Gastrocnemius medialis (tissue), 4 donors: ENCODE measurements around the gene LARGE1.

Source experiments
- POLR2A ChIP-seq, 2 donors: fragments of 450-650 bp; IDR thresholded peaks; one replicate each; pipeline ENCODE4 v1.6.1; 2017; ENCODE audit warnings: antibody characterized with exemption in 2 of 2, mild to moderate bottlenecking in 2 of 2, moderate library complexity in 2 of 2
- TF ChIP-seq, protein P1 (sequence below), 5 experiments: fragments of 450-650 bp in 3 of 5; fragments of 200-600 bp in 2 of 5; sonication (generic) in 2 of 5; IDR thresholded peaks in 4 of 5; conservative IDR thresholded peaks in 1 of 5; 1 replicate in 4 of 5; 2 replicates in 1 of 5; pipeline ENCODE4 v1.5.1; 2016 to 2019; ENCODE audit warnings: antibody characterized with exemption in 5 of 5, mild to moderate bottlenecking in 3 of 5, moderate library complexity in 3 of 5

DNA sequence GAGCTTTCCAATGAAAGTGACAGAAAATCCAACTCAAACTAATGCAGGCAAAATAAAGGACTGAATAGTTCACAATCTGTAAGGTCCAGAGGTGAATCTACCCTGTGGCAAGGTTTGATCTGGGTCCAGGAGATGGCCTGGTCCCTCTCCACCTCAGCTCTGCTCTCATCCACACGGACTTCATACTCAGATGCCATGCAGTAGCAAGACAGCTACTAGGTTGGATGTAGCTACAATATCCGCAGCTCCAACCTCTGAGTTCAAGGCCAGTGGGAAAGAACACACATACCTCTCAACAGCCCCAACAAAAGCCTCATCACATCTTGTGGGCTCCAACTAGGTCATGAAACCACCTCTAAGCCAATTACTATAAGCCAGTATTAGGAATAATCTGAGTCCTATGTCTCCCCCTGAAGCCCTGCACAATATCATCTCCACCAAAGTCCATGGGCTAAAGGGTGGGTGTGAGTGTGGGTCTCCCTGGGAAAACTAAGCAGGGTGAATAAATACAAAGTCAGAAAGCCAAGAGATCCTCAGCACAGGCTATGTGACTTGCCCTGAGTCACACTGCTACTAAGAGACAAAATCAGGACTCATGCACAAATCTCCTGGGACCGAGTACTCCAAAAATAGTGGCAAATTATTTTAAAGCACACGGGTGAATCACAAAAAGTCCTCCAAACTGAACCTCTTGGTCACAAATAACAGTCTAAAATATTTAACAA, 78.8 kb downstream of the LARGE1 start:
- TF ChIP-seq, protein P1, sequence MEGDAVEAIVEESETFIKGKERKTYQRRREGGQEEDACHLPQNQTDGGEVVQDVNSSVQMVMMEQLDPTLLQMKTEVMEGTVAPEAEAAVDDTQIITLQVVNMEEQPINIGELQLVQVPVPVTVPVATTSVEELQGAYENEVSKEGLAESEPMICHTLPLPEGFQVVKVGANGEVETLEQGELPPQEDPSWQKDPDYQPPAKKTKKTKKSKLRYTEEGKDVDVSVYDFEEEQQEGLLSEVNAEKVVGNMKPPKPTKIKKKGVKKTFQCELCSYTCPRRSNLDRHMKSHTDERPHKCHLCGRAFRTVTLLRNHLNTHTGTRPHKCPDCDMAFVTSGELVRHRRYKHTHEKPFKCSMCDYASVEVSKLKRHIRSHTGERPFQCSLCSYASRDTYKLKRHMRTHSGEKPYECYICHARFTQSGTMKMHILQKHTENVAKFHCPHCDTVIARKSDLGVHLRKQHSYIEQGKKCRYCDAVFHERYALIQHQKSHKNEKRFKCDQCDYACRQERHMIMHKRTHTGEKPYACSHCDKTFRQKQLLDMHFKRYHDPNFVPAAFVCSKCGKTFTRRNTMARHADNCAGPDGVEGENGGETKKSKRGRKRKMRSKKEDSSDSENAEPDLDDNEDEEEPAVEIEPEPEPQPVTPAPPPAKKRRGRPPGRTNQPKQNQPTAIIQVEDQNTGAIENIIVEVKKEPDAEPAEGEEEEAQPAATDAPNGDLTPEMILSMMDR (IDR thresholded peaks at IDR 0.05 in 4 of 5, conservative IDR thresholded peaks at IDR 0.05 in 1 of 5): no peak
- no peak for TF ChIP-seq POLR2A (IDR thresholded peaks at IDR 0.05)
